SK-N-SH (cell line): ENCODE results near the gene IRF1. TPM values are rescaled to one million over a fixed set of nuclear protein-coding genes. Genes with fewer than 3 reads are reported as not detected.
A peak's percentile ranks its signal among the peaks of the same experiment; 100 is the strongest.

ENCODE experiments used
- CTCF ChIA-PET: fragments of 300-600, 350-600 bp; formaldehyde crosslinking; extraction: SDS; loops from one replicate; lab custom pipeline; 2021; lab: Yijun Ruan, JAX
- POLR2A ChIA-PET: fragments of 350-600 bp; sonication (Branson Sonifier 250); formaldehyde crosslinking; extraction: SDS; loops from one replicate; lab custom pipeline; 2020; ENCODE audit warnings: antibody characterized with exemption, inconsistent platforms; lab: Yijun Ruan, JAX
- DNase-seq: peaks from one replicate; pipeline ENCODE4 v3.0.0; 2012
- H2AFZ ChIP-seq: fragments of 200-600 bp; sonication (generic); 2 replicates; pipeline ENCODE4 v1.8.1; 2016; ENCODE audit warnings: antibody characterized with exemption, mild to moderate bottlenecking, low read depth
- H3F3A ChIP-seq: fragments of 200-600 bp; sonication (generic); replicated peaks from 2 replicates; pipeline ENCODE3; 2016; ENCODE audit warnings: antibody characterized with exemption, mild to moderate bottlenecking; ENCODE audit not compliant: insufficient read depth
- H3K27ac ChIP-seq, 2 experiments: fragments of 200-500 bp in 1 of 2; fragments of 200-600 bp in 1 of 2; sonication (Bioruptor generic) in 1 of 2; sonication (generic), shearing (Covaris generic) in 1 of 2; 2 replicates each; pipeline versions ENCODE4 v1.5.1 to v1.6.1; 2014 to 2016; ENCODE audit warnings: low read depth in 2 of 2, inconsistent platforms in 1 of 2, low read length in 1 of 2, mild to moderate bottlenecking in 1 of 2, mixed read lengths in 1 of 2
- H3K27me3 ChIP-seq: fragments of 200-600 bp; sonication (generic), shearing (Covaris generic); 2 replicates; pipeline ENCODE4 v1.6.1; 2016; ENCODE audit warnings: mixed run types; ENCODE audit not compliant: insufficient read depth
- H3K36me3 ChIP-seq, 2 experiments: fragments of 200-500 bp in 1 of 2; fragments of 200-600 bp in 1 of 2; sonication (Bioruptor generic) in 1 of 2; sonication (generic) in 1 of 2; replicated peaks in 1 of 2; 2 replicates each; pipeline versions ENCODE3 to v1.5.1; 2014 to 2016; ENCODE audit warnings: low read length in 1 of 2, mild to moderate bottlenecking in 1 of 2; ENCODE audit not compliant: insufficient read depth in 2 of 2, control insufficient read depth in 1 of 2
- H3K4me1 ChIP-seq, 2 experiments: fragments of 200-500 bp in 1 of 2; fragments of 200-600 bp in 1 of 2; sonication (Bioruptor generic) in 1 of 2; sonication (generic), shearing (Covaris generic) in 1 of 2; 2 replicates each; pipeline versions ENCODE4 v1.5.1 to v1.6.1; 2014 to 2016; ENCODE audit warnings: low read depth in 1 of 2, low read length in 1 of 2, mixed run types in 1 of 2; ENCODE audit not compliant: insufficient read depth in 2 of 2, control insufficient read depth in 1 of 2
- H3K4me2 ChIP-seq: fragments of 200-600 bp; sonication (generic), shearing (Covaris generic); 2 replicates; pipeline ENCODE4 v1.6.1; 2017; ENCODE audit warnings: mixed run types
- H3K4me3 ChIP-seq, 2 experiments: fragments of 200-500 bp in 1 of 2; fragments of 200-600 bp in 1 of 2; sonication (Bioruptor generic) in 1 of 2; sonication (generic), shearing (Covaris generic) in 1 of 2; 2 replicates each; pipeline versions ENCODE4 v1.5.1 to v1.8.1; 2014 to 2016; ENCODE audit warnings: low read depth in 2 of 2, inconsistent platforms in 1 of 2, low read length in 1 of 2, mild to moderate bottlenecking in 1 of 2, mixed read lengths in 1 of 2, moderate library complexity in 1 of 2
- H3K79me2 ChIP-seq: fragments of 200-600 bp; sonication (generic); 2 replicates; pipeline ENCODE4 v1.8.1; 2017; ENCODE audit warnings: mild to moderate bottlenecking; ENCODE audit not compliant: insufficient read depth
- H3K9ac ChIP-seq: fragments of 200-600 bp; sonication (generic); 2 replicates; pipeline ENCODE4 v1.6.1; 2017; ENCODE audit warnings: mixed run types
- H3K9me2 ChIP-seq: fragments of 200-600 bp; sonication (generic); 2 replicates; pipeline ENCODE4 v1.6.1; 2017; ENCODE audit warnings: mixed run types
- H3K9me3 ChIP-seq: fragments of 200-600 bp; sonication (generic); 2 replicates; pipeline ENCODE4 v1.6.1; 2017; ENCODE audit warnings: mixed run types, mild to moderate bottlenecking, moderate library complexity
- H4K20me1 ChIP-seq: fragments of 200-600 bp; sonication (generic); 2 replicates; pipeline ENCODE4 v1.6.1; 2017; ENCODE audit warnings: mild to moderate bottlenecking, mixed run types; ENCODE audit not compliant: insufficient read depth
- CHD2 ChIP-seq: fragments of 150-350 bp; IDR thresholded peaks from 2 replicates; pipeline ENCODE4 v1.6.1; 2018; ENCODE audit warnings: low read length; ENCODE audit not compliant: partially characterized antibody
- FOSL2 ChIP-seq: IDR thresholded peaks from 2 replicates; pipeline ENCODE4 v1.4.0; 2012; ENCODE audit warnings: low read depth, mild to moderate bottlenecking, moderate library complexity, borderline replicate concordance
- GABPA ChIP-seq: IDR thresholded peaks from 2 replicates; pipeline ENCODE4 v1.4.0; 2012; ENCODE audit warnings: low read depth, mild to moderate bottlenecking
- GATA2 ChIP-seq: sonication (generic); formaldehyde crosslinking; IDR thresholded peaks from 2 replicates; pipeline ENCODE4 v1.5.0; 2020; ENCODE audit warnings: mild to moderate bottlenecking, missing genetic modification reagents
- JUND ChIP-seq: IDR thresholded peaks from 2 replicates; pipeline ENCODE4 v1.4.0; 2012
- MEF2A ChIP-seq: IDR thresholded peaks from 2 replicates; pipeline ENCODE4 v1.4.0; 2012; ENCODE audit warnings: low read depth, borderline replicate concordance
- MXI1 ChIP-seq: IDR thresholded peaks from 2 replicates; pipeline ENCODE4 v1.6.1; 2012; ENCODE audit warnings: mild to moderate bottlenecking, low read depth, low read length, improper control_type of control experiment
- NFIC ChIP-seq: IDR thresholded peaks from 2 replicates; pipeline ENCODE4 v1.4.0; 2012; ENCODE audit warnings: borderline replicate concordance
- NRF1 ChIP-seq: IDR thresholded peaks from 2 replicates; pipeline ENCODE4 v1.6.1; 2012; ENCODE audit warnings: low read depth, mild to moderate bottlenecking, low read length
- POLR2AphosphoS5 ChIP-seq: IDR thresholded peaks from 2 replicates; pipeline ENCODE4 v1.6.1; 2012; ENCODE audit warnings: low read depth, low read length
- RAD21 ChIP-seq: IDR thresholded peaks from 2 replicates; pipeline ENCODE4 v1.6.1; 2012; ENCODE audit warnings: mild to moderate bottlenecking, low read length
- RFX5 ChIP-seq: IDR thresholded peaks from 2 replicates; pipeline ENCODE4 v1.6.1; 2012; ENCODE audit warnings: mild to moderate bottlenecking, improper control_type of control experiment, low read length
- SIN3A ChIP-seq: IDR thresholded peaks from 2 replicates; pipeline ENCODE4 v1.6.1; 2012; ENCODE audit warnings: low read depth, mild to moderate bottlenecking, low read length, moderate library complexity, borderline replicate concordance
- TAF1 ChIP-seq: IDR thresholded peaks from 2 replicates; pipeline ENCODE4 v1.6.1; 2012; ENCODE audit warnings: low read depth, mild to moderate bottlenecking, low read length, moderate library complexity, borderline replicate concordance
- TEAD4 ChIP-seq: IDR thresholded peaks from 2 replicates; pipeline ENCODE4 v1.4.0; 2012; ENCODE audit warnings: mild to moderate bottlenecking, borderline replicate concordance; ENCODE audit not compliant: insufficient read depth
- YY1 ChIP-seq: IDR thresholded peaks from 2 replicates; pipeline ENCODE4 v1.4.0; 2012; ENCODE audit warnings: low read depth, mild to moderate bottlenecking
- WGBS: methylation state at CpG from one replicate; pipeline ENCODE4 v1.1.6; 2017; ENCODE audit warnings: low lambda C conversion rate; 5-methylcytosine and 5-hydroxymethylcytosine counted together
- polyA plus RNA-seq, 3 experiments: library from polyadenylated mRNA; depleted of rRNA; stranded (reverse); fragments of >200 nt; gene quantifications; 2 replicates each; pipeline ENCODE4 v1.2.3, GENCODE V29; 2012
- TF ChIP-seq, protein P1 (sequence below): IDR thresholded peaks from 2 replicates; pipeline ENCODE4 v1.6.1; 2012; ENCODE audit warnings: mild to moderate bottlenecking, low read depth, low read length, moderate library complexity
- TF ChIP-seq, protein P2 (sequence below): IDR thresholded peaks from 2 replicates; pipeline ENCODE4; 2012
- TF ChIP-seq, protein P3 (sequence below): fragments of 150-350 bp; IDR thresholded peaks from 2 replicates; pipeline ENCODE4 v1.6.1; 2016; ENCODE audit warnings: mild to moderate bottlenecking, low read depth, low read length
- TF ChIP-seq, protein P4 (sequence below): IDR thresholded peaks from 2 replicates; pipeline ENCODE4 v1.4.0; 2012; ENCODE audit warnings: low read depth

IRF1 gene
- polyA plus RNA-seq, 1 of the 3 experiments (the other 2 are of a cell fraction), result 15.2 TPM

DNA sequence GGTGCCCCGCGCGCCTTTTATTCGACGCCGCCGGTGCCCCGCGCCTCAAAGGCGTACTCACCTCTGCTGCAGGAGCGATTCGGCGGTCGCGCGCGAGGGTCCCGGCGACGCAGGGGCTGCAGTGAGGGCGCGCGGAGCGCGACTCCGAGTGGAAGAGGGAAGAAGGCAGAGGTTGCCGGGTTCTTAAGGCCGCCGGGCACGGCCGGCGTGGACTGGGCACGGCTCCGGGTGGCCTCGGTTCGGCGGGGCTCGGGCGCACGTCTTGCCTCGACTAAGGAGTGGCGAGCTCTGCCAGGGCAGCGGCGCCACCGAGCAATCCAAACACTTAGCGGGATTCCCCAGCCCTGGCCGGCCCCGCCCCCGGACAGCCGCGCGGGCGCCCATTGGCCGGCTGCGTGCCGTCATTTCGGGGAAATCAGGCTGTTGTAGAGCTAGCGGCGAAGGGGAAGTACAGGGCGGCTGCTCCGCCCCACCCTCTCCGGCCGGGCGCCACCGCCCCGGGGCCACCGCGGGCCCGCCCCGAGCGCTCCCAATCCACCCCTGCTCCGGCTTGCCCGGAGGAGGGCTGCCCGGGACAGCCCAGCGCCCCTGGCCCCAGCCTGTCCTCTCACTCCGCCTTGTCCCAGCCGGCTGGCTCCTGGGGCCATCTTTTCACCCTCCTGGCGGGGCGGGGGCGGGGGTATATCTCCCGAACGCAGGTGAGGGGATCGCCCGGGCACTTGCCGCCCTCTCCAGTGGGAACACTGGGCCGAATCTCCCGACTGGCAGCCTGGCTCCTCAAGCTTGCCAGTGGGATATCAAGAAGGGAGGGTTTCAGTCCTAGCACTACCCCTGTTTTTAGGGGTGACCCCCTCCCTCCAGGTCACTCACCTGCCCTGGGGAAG is at the start of gene IRF1 (continued):
- TF ChIP-seq, protein P1, sequence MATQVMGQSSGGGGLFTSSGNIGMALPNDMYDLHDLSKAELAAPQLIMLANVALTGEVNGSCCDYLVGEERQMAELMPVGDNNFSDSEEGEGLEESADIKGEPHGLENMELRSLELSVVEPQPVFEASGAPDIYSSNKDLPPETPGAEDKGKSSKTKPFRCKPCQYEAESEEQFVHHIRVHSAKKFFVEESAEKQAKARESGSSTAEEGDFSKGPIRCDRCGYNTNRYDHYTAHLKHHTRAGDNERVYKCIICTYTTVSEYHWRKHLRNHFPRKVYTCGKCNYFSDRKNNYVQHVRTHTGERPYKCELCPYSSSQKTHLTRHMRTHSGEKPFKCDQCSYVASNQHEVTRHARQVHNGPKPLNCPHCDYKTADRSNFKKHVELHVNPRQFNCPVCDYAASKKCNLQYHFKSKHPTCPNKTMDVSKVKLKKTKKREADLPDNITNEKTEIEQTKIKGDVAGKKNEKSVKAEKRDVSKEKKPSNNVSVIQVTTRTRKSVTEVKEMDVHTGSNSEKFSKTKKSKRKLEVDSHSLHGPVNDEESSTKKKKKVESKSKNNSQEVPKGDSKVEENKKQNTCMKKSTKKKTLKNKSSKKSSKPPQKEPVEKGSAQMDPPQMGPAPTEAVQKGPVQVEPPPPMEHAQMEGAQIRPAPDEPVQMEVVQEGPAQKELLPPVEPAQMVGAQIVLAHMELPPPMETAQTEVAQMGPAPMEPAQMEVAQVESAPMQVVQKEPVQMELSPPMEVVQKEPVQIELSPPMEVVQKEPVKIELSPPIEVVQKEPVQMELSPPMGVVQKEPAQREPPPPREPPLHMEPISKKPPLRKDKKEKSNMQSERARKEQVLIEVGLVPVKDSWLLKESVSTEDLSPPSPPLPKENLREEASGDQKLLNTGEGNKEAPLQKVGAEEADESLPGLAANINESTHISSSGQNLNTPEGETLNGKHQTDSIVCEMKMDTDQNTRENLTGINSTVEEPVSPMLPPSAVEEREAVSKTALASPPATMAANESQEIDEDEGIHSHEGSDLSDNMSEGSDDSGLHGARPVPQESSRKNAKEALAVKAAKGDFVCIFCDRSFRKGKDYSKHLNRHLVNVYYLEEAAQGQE, result 0 out of 2 replicates have a peak, but pooled peaks have one; percentile 32
- no peak for TF ChIP-seq CHD2
- no peak; the same call in 1 of the 2 replicates for TF ChIP-seq FOSL2
- TF ChIP-seq NRF1, result no peak
- no peak for TF ChIP-seq TEAD4
- no peak for TF ChIP-seq MEF2A
- TF ChIP-seq MXI1, result peak; percentile 71
- TF ChIP-seq, protein P2, sequence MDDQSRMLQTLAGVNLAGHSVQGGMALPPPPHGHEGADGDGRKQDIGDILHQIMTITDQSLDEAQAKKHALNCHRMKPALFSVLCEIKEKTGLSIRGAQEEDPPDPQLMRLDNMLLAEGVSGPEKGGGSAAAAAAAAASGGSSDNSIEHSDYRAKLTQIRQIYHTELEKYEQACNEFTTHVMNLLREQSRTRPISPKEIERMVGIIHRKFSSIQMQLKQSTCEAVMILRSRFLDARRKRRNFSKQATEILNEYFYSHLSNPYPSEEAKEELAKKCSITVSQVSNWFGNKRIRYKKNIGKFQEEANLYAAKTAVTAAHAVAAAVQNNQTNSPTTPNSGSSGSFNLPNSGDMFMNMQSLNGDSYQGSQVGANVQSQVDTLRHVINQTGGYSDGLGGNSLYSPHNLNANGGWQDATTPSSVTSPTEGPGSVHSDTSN, result peak; percentile 32
- TF ChIP-seq GATA2, result no peak
- no peak for TF ChIP-seq RFX5
- peak; percentile 57; the same call in 1 of the 2 replicates for TF ChIP-seq NFIC

DNA sequence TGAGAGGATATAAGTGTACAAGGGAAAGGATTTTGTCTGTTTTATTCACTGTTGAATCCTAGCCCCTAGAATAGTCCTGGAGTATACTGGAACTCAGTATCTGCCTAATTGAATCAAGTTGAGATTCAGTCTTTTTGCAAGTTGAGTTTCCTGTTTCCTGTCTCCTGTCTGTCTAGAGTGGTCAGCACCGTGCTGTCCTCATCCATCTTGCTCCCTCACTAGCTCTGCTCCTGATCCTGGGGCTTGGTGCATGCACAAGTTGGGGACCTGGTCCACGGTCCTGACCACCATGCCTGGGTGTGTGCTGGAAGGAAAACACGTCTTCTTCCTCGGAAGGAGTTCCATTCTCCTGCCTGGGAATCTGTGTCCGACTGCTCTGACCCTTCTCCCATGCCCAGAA is 49.6 kb upstream of the IRF1 start:
- no peaks in the 10 kb centered on the region for H4K20me1 ChIP-seq
- H3K9ac ChIP-seq, result no peak overlapping the region
- no peaks in the 10 kb centered on the region for H3K9me2 ChIP-seq
- H3K36me3 ChIP-seq, result no peaks in the 10 kb centered on the region
- no peak for DNase-seq
- H3K9me3 ChIP-seq, result no peaks in the 10 kb centered on the region
- ChIA-PET CTCF (interaction anchor here (6.8 kb wide), 1 partner anchor 14 kb away, joined by 45 read pairs; no protein-coding TSS in a partner anchor), POLR2A (no interaction called here)
- H3K4me3 ChIP-seq, result no peak overlapping the region
- H3K4me2 ChIP-seq, result no peak overlapping the region
- no peaks in the 10 kb centered on the region for H3K79me2 ChIP-seq
- no peak overlapping the region for H3K27ac ChIP-seq
- H2AFZ ChIP-seq, result no peak overlapping the region
- peaks cover 0 to 3% of the 10 kb centered on the region in 2 experiments; a peak in 1 of 4 replicates for H3K4me1 ChIP-seq
- no peaks in the 10 kb centered on the region; the same call in 1 of the 2 replicates for H3K27me3 ChIP-seq
- no peaks in the 10 kb centered on the region for H3F3A ChIP-seq
- WGBS, result 75% methylated on average over 5 of the region's 5 CpGs
- TF ChIP-seq RAD21, result no peak
- TF ChIP-seq, protein P1, result no peak
- TF ChIP-seq NFIC, result no peak
- no peak for TF ChIP-seq YY1
- no peak for TF ChIP-seq MEF2A
- no peak for TF ChIP-seq TAF1
- TF ChIP-seq TEAD4, result no peak
- TF ChIP-seq SIN3A, result no peak
- TF ChIP-seq GATA2, result no peak
- TF ChIP-seq JUND, result no peak
- TF ChIP-seq POLR2AphosphoS5, result no peak
- TF ChIP-seq, protein P3, sequence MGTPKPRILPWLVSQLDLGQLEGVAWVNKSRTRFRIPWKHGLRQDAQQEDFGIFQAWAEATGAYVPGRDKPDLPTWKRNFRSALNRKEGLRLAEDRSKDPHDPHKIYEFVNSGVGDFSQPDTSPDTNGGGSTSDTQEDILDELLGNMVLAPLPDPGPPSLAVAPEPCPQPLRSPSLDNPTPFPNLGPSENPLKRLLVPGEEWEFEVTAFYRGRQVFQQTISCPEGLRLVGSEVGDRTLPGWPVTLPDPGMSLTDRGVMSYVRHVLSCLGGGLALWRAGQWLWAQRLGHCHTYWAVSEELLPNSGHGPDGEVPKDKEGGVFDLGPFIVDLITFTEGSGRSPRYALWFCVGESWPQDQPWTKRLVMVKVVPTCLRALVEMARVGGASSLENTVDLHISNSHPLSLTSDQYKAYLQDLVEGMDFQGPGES, result no peak
- TF ChIP-seq, protein P4, sequence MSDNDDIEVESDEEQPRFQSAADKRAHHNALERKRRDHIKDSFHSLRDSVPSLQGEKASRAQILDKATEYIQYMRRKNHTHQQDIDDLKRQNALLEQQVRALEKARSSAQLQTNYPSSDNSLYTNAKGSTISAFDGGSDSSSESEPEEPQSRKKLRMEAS, result no peak
- no peak for TF ChIP-seq GABPA
